Activated CD4-positive, CD25-positive, alpha-beta regulatory T cell (primary cell): Measurements from ENCODE around the gene EDN2.

Source experiments
- DNase-seq, 4 experiments: peaks; one replicate each; lab custom pipeline; 2025; lab: John Stamatoyannopoulos, UW

The EDN2 gene

GRCh38 chr1:41464885-41465284 lies 19.6 kb downstream of the EDN2 start:
- no peak for DNase-seq

GRCh38 chr1:41463516-41463915 lies 21.0 kb downstream of the EDN2 start:
- no peak for DNase-seq

GRCh38 chr1:41462680-41463004 lies 21.8 kb downstream of the EDN2 start:
- DNase-seq, result no peak

- DNase-seq, result no peak
These were observed 22.4 kb downstream of the EDN2 start for GRCh38 chr1:41461790-41462679.

GRCh38 chr1:41456847-41457540 lies 27.5 kb downstream of the EDN2 start:
- no peak for DNase-seq

- no peak for DNase-seq
These were observed 28.8 kb downstream of the EDN2 start for GRCh38 chr1:41455479-41456332.

GRCh38 chr1:41454406-41454805 lies 30.1 kb downstream of the EDN2 start:
- no peak for DNase-seq

GRCh38 chr1:41452704-41453290 lies 31.7 kb downstream of the EDN2 start:
- no peak for DNase-seq

- DNase-seq, result no peak
These were observed 33.7 kb downstream of the EDN2 start for GRCh38 chr1:41450747-41451285.

GRCh38 chr1:41449326-41449921 lies 35.1 kb downstream of the EDN2 start:
- no peak for DNase-seq

GRCh38 chr1:41448821-41449220 lies 35.7 kb downstream of the EDN2 start:
- DNase-seq, result no peak

GRCh38 chr1:41447995-41448770 lies 36.3 kb downstream of the EDN2 start:
- no peak for DNase-seq

GRCh38 chr1:41446851-41447610 lies 37.5 kb downstream of the EDN2 start:
- no peak for DNase-seq

- DNase-seq, result no peak
These were observed 39.7 kb downstream of the EDN2 start for GRCh38 chr1:41444785-41445184.

- no peak for DNase-seq
These were observed 40.2 kb downstream of the EDN2 start for GRCh38 chr1:41444246-41444645.

GRCh38 chr1:41442697-41443251 lies 41.7 kb downstream of the EDN2 start:
- DNase-seq, result no peak

GRCh38 chr1:41440321-41441085 lies 44.0 kb downstream of the EDN2 start:
- DNase-seq, result no peak

- no peak for DNase-seq
These were observed 45.2 kb downstream of the EDN2 start for GRCh38 chr1:41439234-41439633.

GRCh38 chr1:41438711-41439110 lies 45.8 kb downstream of the EDN2 start:
- DNase-seq, result no peak
